CD8-positive, alpha-beta memory T cell (primary cell): ENCODE measurements around the gene PACSIN3. TPM values are rescaled to one million over a fixed set of nuclear protein-coding genes. Genes with fewer than 3 reads are reported as not detected.

Source experiments
- CTCF ChIA-PET: fragments of 350-600 bp; sonication (Branson Sonifier 250); formaldehyde crosslinking; loops from one replicate; lab custom pipeline; 2021; ENCODE audit warnings: antibody characterized with exemption; lab: Charles Lee
- POLR2A ChIA-PET: fragments of 350-600 bp; sonication (Branson Sonifier 250); formaldehyde crosslinking; loops from one replicate; lab custom pipeline; 2021; ENCODE audit warnings: antibody characterized with exemption; lab: Charles Lee
- DNase-seq, 5 donors: peaks; one replicate each; pipeline versions ENCODE4 v3.0.0 to v3.0.0-alpha.2; 2020 to 2022; ENCODE audit warnings: mixed read lengths in 1 of 5
- H3K27ac ChIP-seq: one replicate; pipeline ENCODE4 v1.7.0; 2013; ENCODE audit warnings: low read depth, mild to moderate bottlenecking, low read length, moderate library complexity
- H3K27me3 ChIP-seq: 2 replicates; pipeline ENCODE4 v1.7.0; 2013; ENCODE audit warnings: low read length, mild to moderate bottlenecking; ENCODE audit not compliant: insufficient read depth, poor library complexity, severe bottlenecking
- H3K36me3 ChIP-seq: 2 replicates; pipeline ENCODE4 v1.7.0; 2013; ENCODE audit warnings: mild to moderate bottlenecking, low read length, moderate library complexity; ENCODE audit not compliant: insufficient read depth
- H3K4me1 ChIP-seq: 2 replicates; pipeline ENCODE4 v1.7.0; 2013; ENCODE audit warnings: mild to moderate bottlenecking, low read length, moderate library complexity; ENCODE audit not compliant: insufficient read depth
- H3K4me3 ChIP-seq: 2 replicates; pipeline ENCODE4 v1.7.0; 2013; ENCODE audit warnings: mild to moderate bottlenecking, low read length
- H3K9me3 ChIP-seq: 2 replicates; pipeline ENCODE4 v1.7.0; 2013; ENCODE audit warnings: mild to moderate bottlenecking, low read length
- H3K27ac Mint-ChIP-seq, 8 donors: one replicate each; pipeline ENCODE4 v1.8.0; 2020 to 2021; ENCODE audit warnings: mixed read lengths in 8 of 8, mild to moderate bottlenecking in 6 of 8, inconsistent platforms in 3 of 8, moderate library complexity in 3 of 8
- H3K27me3 Mint-ChIP-seq, 2 donors: one replicate each; pipeline ENCODE4 v1.8.0; 2020 to 2021; ENCODE audit warnings: mixed read lengths in 2 of 2, mild to moderate bottlenecking in 1 of 2, moderate library complexity in 1 of 2
- H3K36me3 Mint-ChIP-seq, 3 donors: one replicate each; pipeline ENCODE4 v1.8.0; 2020 to 2021; ENCODE audit warnings: mixed read lengths in 3 of 3, inconsistent platforms in 1 of 3, mild to moderate bottlenecking in 1 of 3
- H3K4me1 Mint-ChIP-seq, 3 donors: one replicate each; pipeline ENCODE4 v1.8.0; 2020 to 2021; ENCODE audit warnings: mixed read lengths in 3 of 3, inconsistent platforms in 1 of 3, mild to moderate bottlenecking in 1 of 3
- H3K4me3 Mint-ChIP-seq, 7 donors: one replicate each; pipeline ENCODE4 v1.8.0; 2020 to 2021; ENCODE audit warnings: mixed read lengths in 7 of 7, mild to moderate bottlenecking in 6 of 7, moderate library complexity in 4 of 7, inconsistent platforms in 2 of 7
- H3K9me3 Mint-ChIP-seq, 5 donors: one replicate each; pipeline ENCODE4 v1.8.0; 2020 to 2022; ENCODE audit warnings: mixed read lengths in 5 of 5, mild to moderate bottlenecking in 3 of 5, moderate library complexity in 2 of 5, inconsistent platforms in 1 of 5
- polyA plus RNA-seq: library from polyadenylated mRNA; unstranded; fragments of 300-500 nt; fragmentation: Illumina TruSeq; gene quantifications from one replicate; pipeline ENCODE4 v1.2.3, GENCODE V29; 2021
- total RNA-seq, 2 experiments: library from RNA; stranded (reverse); gene quantifications; one replicate each; pipeline ENCODE4 v1.2.3, GENCODE V29; 2021

PACSIN3 gene
- total and polyA plus RNA-seq, 3 experiments from 2014 or later, result 7.9 to 9.2 TPM; not detected in 1

DNA sequence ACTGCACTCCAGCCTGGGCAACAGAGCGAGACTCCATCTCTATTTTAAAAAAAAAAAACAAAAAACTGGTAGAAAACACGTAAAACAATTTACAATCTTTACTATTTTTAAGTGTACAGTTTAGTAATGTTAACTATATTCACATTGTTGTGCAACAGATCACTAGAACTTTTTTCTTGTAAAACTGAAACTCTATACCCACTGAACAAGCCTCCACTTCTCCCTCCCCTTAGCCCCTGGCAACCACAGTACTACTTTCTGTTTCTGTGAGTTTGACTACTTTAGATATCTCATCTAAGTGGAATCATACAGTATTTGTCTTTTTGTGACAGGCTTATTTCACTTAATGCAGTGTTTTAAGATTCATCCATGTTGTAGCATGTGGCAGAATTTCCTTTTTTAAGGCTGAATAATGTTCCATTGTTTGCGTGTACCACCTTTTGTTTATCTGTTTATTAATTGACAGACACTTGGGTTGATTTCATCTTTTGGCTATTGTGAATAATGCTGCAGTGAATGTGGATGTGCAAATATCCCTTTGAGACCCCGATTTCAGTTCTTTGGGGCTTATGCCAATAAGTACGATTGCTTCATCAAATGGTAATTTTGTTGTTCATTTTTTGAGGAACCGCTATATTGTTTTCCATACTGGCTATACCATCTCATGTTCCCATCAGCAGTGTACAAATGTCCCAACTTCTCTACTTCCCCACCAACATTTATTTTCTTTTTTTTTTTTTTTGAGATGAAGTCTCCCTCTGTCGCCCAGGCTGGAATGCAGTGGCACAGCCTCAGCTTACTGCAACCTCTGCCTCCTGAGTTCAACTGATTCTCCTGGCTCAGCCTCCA is 39.5 kb upstream of the PACSIN3 start:
- Mint-ChIP-seq H3K9me3 (no peaks in the 10 kb centered on the region), H3K4me3 (no peak overlapping the region), H3K36me3 (peaks cover 0 to 64% (median 24%) of the 10 kb centered on the region in 3 donors), H3K27me3 (no peaks in the 10 kb centered on the region), H3K27ac (peak overlapping the region in 2 of 8 donors; percentile 66 to 81), H3K4me1 (peaks cover 0 to 12% (median 3%) of the 10 kb centered on the region in 3 donors)
- DNase-seq, result no peak
- POLR2A ChIA-PET, result no interaction called here
- H3K27ac ChIP-seq, result no peak overlapping the region
- peaks cover 5% of the 10 kb centered on the region for H3K36me3 ChIP-seq
- no peaks in the 10 kb centered on the region for H3K27me3 ChIP-seq
- no peaks in the 10 kb centered on the region for H3K9me3 ChIP-seq
- CTCF ChIA-PET, result interaction anchor here (0.7 kb wide), 1 partner anchor 1453 kb away, joined by 3 read pairs; no protein-coding TSS in a partner anchor
- no peak overlapping the region for H3K4me3 ChIP-seq
- no peaks in the 10 kb centered on the region for H3K4me1 ChIP-seq

DNA sequence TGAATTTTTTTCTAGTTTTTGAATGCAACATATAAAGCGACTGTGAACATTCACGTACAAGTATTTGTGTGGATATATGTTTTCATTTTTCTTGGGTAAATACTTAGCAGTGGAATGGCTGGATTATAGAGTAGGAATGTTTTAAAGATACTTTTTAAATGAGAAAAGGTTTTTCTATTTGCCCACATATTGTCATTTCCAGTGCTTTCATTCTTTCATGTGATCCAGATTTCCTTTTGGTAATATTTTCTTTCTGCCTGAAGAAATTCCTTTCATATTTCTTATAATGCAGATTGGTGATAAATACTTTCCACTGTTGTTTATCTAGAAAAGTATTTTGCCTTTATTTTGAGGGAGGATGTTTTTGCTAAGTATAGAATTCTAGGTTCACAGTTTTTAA is 36.5 kb upstream of the PACSIN3 start:
- H3K36me3 ChIP-seq, result peaks cover 12% of the 10 kb centered on the region
- Mint-ChIP-seq H3K4me1 (peaks cover 9 to 27% (median 15%) of the 10 kb centered on the region in 3 donors), H3K9me3 (no peaks in the 10 kb centered on the region), H3K4me3 (no peak overlapping the region), H3K27ac (peak overlapping the region in 2 of 8 donors; percentile 17 to 38), H3K36me3 (peaks cover 5 to 67% (median 26%) of the 10 kb centered on the region in 3 donors), H3K27me3 (no peaks in the 10 kb centered on the region)
- no peaks in the 10 kb centered on the region for H3K27me3 ChIP-seq
- no peak overlapping the region for H3K27ac ChIP-seq
- no peak overlapping the region for H3K4me3 ChIP-seq
- no peaks in the 10 kb centered on the region for H3K9me3 ChIP-seq
- H3K4me1 ChIP-seq, result peaks cover 8% of the 10 kb centered on the region
- ChIA-PET CTCF (no interaction called here), POLR2A (no interaction called here)
- DNase-seq, result no peak

DNA sequence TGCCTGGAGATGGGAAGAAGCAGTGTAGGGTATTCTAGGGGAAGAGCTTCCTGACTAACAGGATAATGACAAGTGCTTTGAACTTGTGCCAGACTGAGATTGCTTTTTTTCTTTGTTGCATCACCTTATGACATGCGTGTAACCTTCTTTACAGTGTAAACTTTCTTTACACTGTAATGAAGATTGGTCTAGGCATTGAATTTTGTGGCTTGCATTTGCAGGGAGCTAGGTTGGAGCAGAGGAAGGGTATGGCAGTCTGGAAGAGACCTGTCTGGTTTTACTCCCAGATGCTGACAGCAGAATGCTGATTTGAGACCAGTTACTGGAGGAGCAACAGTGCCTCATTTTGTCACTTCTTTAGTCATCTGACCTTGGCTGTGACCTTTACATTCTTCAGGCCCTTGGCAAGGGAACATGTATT is 34.2 kb upstream of the PACSIN3 start:
- Mint-ChIP-seq H3K4me3 (no peak overlapping the region), H3K9me3 (no peaks in the 10 kb centered on the region), H3K27ac (peak overlapping the region in 5 of 8 donors; percentile 11 to 82 (median 25)), H3K36me3 (peaks cover 5 to 64% (median 18%) of the 10 kb centered on the region in 3 donors), H3K27me3 (no peaks in the 10 kb centered on the region), H3K4me1 (peaks cover 24 to 43% (median 32%) of the 10 kb centered on the region in 3 donors)
- peaks cover 12% of the 10 kb centered on the region for H3K36me3 ChIP-seq
- no peak overlapping the region for H3K27ac ChIP-seq
- H3K4me1 ChIP-seq, result peaks cover 23% of the 10 kb centered on the region
- DNase-seq, result no peak
- no peaks in the 10 kb centered on the region for H3K9me3 ChIP-seq
- ChIA-PET CTCF (interaction anchor here (1.9 to 3.4 kb wide), 2 partner anchors 14 to 28 kb away, joined by 5 to 9 read pairs; partner anchors contain the start of gene ACP2), POLR2A (no interaction called here)
- no peaks in the 10 kb centered on the region for H3K27me3 ChIP-seq
- H3K4me3 ChIP-seq, result no peak overlapping the region

DNA sequence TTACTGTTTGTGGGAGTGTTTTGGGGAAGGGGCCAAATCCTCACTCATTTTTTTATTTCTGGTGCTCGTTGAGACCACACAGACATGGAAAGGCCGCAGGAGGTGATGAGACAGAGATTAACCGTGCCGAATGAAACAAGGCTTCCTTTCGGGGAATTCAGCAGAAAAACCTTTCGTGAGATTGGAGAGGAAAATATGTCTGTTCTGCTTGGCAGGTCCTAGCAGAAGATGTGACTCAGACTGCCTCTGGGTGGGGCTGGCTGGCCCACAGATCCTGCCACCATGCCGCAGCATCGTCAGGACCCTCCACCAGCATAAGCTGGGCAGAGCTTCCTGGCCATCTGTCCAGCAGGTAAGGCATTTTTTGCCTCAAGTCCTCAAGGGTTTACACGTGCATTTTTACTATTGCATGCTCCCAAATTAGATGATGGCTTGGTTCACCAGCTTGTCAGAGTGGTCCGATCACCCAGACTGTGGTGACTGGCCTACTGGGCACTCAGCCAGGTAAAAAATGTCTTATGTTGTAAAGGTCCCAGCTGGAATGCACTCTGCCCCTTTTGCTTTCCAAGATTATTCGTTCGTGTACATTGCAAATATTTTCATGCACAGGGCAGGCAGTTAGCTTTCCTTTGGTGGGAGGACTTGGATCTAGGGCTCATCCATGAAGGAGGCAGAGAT is 30.0 kb upstream of the PACSIN3 start:
- Histone ChIP-seq H3K4me1 (peaks cover 34% of the 10 kb centered on the region), H3K36me3 (peaks cover 7% of the 10 kb centered on the region), H3K27me3 (no peaks in the 10 kb centered on the region), H3K9me3 (no peaks in the 10 kb centered on the region), H3K4me3 (peak overlapping the region; percentile 100), H3K27ac (peak overlapping the region; percentile 90)
- Mint-ChIP-seq H3K36me3 (peaks cover 5 to 49% (median 14%) of the 10 kb centered on the region in 3 donors), H3K27ac (peak overlapping the region; percentile 2 to 100 (median 95)), H3K4me1 (peaks cover 30 to 41% (median 34%) of the 10 kb centered on the region in 3 donors), H3K9me3 (no peaks in the 10 kb centered on the region), H3K27me3 (no peaks in the 10 kb centered on the region), H3K4me3 (peak overlapping the region; percentile 87 to 100 (median 97))
- POLR2A ChIA-PET, result interaction anchor here (0.6 to 2.7 kb wide), 6 partner anchors 18 to 786 kb away, joined by 5 to 31 read pairs (median 13); partner anchors contain the start of genes ACP2 and ARFGAP2
- CTCF ChIA-PET, result interaction anchor here (1.2 to 2.9 kb wide), 4 partner anchors 19 to 38 kb away, joined by 4 to 20 read pairs (median 6); partner anchors contain the start of gene ACP2
- peak in 3 of 5 donors; percentile 14 to 62 (median 14) for DNase-seq

DNA sequence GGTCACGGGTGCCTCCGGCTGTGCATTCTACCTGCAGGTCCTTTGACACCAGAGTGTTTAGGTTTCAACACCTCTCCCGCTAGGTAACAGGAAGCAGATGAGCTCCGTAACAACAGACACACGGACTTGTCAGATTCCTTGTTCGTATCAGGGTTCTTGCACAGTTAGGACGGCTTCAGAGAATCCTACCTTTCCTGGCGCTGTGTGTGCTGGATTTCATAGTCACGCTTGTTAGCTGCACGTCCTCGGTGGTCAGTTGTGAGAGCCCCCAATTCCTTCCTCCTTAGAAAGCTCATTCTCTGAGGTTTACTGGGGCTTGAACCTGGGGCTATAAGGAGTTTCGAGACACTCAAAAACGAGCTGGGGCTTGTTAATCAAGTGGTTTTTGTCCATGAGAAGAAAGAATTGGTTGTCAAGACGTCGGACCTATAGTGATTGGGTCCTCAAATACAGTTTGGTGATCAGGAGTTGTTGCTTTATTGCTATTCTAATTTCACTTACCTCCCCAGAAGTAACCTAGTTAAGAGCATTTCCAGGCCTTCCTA is 29.2 kb upstream of the PACSIN3 start:
- H3K27ac ChIP-seq, result peak overlapping the region; percentile 90
- H3K36me3 ChIP-seq, result peaks cover 7% of the 10 kb centered on the region
- peak overlapping the region; percentile 87 to 100 (median 97) for H3K4me3 Mint-ChIP-seq
- no peaks in the 10 kb centered on the region for H3K9me3 ChIP-seq
- peaks cover 30 to 39% (median 33%) of the 10 kb centered on the region in 3 donors for H3K4me1 Mint-ChIP-seq
- no peaks in the 10 kb centered on the region for H3K9me3 Mint-ChIP-seq
- peak overlapping the region; percentile 86 to 100 (median 95) for H3K27ac Mint-ChIP-seq
- H3K27me3 Mint-ChIP-seq, result no peaks in the 10 kb centered on the region
- POLR2A ChIA-PET, result interaction anchor here (0.6 to 2.7 kb wide), 12 partner anchors 19 to 787 kb away, joined by 3 to 31 read pairs (median 6); partner anchors contain the start of genes ACP2 and ARFGAP2
- peaks cover 3 to 43% (median 13%) of the 10 kb centered on the region in 3 donors for H3K36me3 Mint-ChIP-seq
- no peaks in the 10 kb centered on the region for H3K27me3 ChIP-seq
- CTCF ChIA-PET, result interaction anchor here (1.1 to 2.9 kb wide), 6 partner anchors 15 to 159 kb away, joined by 3 to 20 read pairs (median 4); partner anchors contain the start of gene ACP2
- H3K4me1 ChIP-seq, result peaks cover 34% of the 10 kb centered on the region
- H3K4me3 ChIP-seq, result peak overlapping the region; percentile 100
- no peak for DNase-seq

DNA sequence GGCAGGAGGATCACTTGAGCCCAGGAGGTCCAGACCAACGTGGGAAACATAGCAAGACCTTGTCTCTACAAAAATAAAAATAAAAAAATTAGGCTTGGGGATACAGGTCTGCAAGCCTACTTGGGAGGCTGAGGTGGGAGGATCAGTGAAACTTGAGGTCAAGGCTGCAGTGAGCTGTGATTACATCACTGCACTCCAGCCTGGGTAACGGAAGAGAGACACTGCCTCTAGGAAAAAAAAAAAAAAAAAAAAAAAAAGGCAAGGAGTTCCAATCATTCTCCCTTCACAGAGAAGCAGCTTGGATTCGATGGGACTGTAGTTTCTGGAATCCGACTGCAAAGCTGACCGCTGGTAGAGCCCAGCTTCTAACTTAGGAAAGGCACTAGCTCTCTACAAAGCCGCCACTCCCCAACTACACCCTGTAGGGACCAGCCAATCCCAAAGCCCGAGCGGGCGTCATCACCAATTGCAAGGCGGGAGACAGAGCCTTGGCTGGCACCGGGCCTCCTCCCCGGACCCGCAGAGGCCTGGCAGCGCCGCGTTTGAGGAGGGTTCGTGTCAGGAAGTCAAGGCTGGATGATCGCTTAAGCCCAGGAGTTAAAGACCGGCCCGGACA is 27.8 kb upstream of the PACSIN3 start:
- POLR2A ChIA-PET, result interaction anchor here (0.7 to 2.7 kb wide), 12 partner anchors 20 to 684 kb away, joined by 3 to 31 read pairs (median 8); partner anchors contain the start of genes ACP2 and ARFGAP2
- no peaks in the 10 kb centered on the region for H3K27me3 Mint-ChIP-seq
- CTCF ChIA-PET, result interaction anchor here (0.6 to 2.9 kb wide), 11 partner anchors 15 to 213 kb away, joined by 3 to 20 read pairs (median 4); partner anchors contain the start of gene ACP2
- H3K4me3 Mint-ChIP-seq, result peak overlapping the region; percentile 87 to 100 (median 97)
- peak overlapping the region; percentile 88 to 100 (median 99) for H3K27ac Mint-ChIP-seq
- Histone ChIP-seq H3K4me1 (peaks cover 34% of the 10 kb centered on the region), H3K27ac (peak overlapping the region; percentile 90), H3K4me3 (peak overlapping the region; percentile 100), H3K9me3 (no peaks in the 10 kb centered on the region), H3K27me3 (no peaks in the 10 kb centered on the region), H3K36me3 (peaks cover 7% of the 10 kb centered on the region)
- H3K9me3 Mint-ChIP-seq, result no peaks in the 10 kb centered on the region
- peaks cover 0 to 34% (median 7%) of the 10 kb centered on the region in 3 donors for H3K36me3 Mint-ChIP-seq
- peaks cover 29 to 35% (median 30%) of the 10 kb centered on the region in 3 donors for H3K4me1 Mint-ChIP-seq
- peak; percentile 74 to 87 (median 81) for DNase-seq

DNA sequence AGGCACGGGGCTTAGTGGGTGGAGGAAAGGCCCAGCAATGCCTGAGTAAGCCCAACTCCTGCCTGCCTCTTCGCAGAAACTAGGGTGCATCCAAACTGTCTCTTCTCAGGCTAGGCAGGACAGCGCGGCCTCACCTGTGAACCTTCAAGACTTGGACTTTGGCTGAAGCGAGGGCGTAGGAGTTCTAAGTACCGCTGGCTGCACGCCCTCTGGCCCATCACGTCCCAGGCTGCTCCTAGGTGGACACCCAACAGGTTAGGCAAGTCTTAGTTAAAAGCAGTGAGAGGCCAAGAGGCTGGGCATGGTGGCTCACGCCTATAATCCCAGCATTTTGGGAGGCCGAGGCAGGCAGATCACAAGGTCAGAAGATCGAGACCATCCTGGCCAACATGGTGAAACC is 26.7 kb upstream of the PACSIN3 start:
- ChIA-PET POLR2A (no interaction called here), CTCF (no interaction called here)
- H3K9me3 Mint-ChIP-seq, result no peaks in the 10 kb centered on the region
- no peaks in the 10 kb centered on the region for H3K9me3 ChIP-seq
- H3K27me3 ChIP-seq, result no peaks in the 10 kb centered on the region
- peaks cover 22 to 28% (median 23%) of the 10 kb centered on the region in 3 donors for H3K4me1 Mint-ChIP-seq
- peak overlapping the region in 1 of 7 donors; percentile 19 for H3K4me3 Mint-ChIP-seq
- peaks cover 1% of the 10 kb centered on the region for H3K36me3 ChIP-seq
- H3K4me3 ChIP-seq, result no peak overlapping the region
- H3K27ac ChIP-seq, result no peak overlapping the region
- H3K36me3 Mint-ChIP-seq, result peaks cover 0 to 26% (median 2%) of the 10 kb centered on the region in 3 donors
- H3K27ac Mint-ChIP-seq, result peak overlapping the region in 2 of 8 donors; percentile 54 to 58
- no peak for DNase-seq
- no peaks in the 10 kb centered on the region for H3K27me3 Mint-ChIP-seq
- peaks cover 28% of the 10 kb centered on the region for H3K4me1 ChIP-seq
